GM18526 (cell line): ENCODE data around the gene NXN.

Experiments used
- POLR2A ChIP-seq: IDR thresholded peaks from 3 replicates; pipeline ENCODE4 v1.6.1; 2011; ENCODE audit not compliant: insufficient read length; ENCODE audit errors: extremely low read depth

The NXN gene

GRCh38 chr17:901191-901950 is 78.2 kb downstream of the NXN start:
- no peak for TF ChIP-seq POLR2A

GRCh38 chr17:900336-900934 is 79.1 kb downstream of the NXN start:
- no peak for TF ChIP-seq POLR2A

- TF ChIP-seq POLR2A = no peak
These were observed 81.5 kb downstream of the NXN start for GRCh38 chr17:897970-898619.

- no peak for TF ChIP-seq POLR2A
These were observed 82.5 kb downstream of the NXN start for GRCh38 chr17:896953-897661.

DNA sequence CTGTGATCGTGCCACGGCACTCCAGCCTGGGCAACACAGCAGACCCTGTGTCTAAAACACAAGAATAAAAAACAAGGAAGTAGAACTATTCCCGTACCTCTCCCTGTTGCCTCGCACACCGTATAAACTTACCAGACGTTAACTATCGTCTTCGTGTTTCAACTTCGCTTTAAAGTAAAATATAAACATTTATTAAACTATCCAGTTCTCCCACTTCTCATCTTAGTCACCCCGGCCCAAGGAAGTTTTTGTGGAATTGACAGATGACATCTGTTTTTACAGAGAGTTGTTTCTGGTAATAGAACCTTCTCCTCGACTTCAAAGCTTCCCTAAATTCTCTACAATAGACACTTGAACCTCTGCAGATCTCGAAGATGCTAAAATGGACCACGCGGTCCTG is 83.1 kb downstream of the NXN start:
- TF ChIP-seq POLR2A = no peak

DNA sequence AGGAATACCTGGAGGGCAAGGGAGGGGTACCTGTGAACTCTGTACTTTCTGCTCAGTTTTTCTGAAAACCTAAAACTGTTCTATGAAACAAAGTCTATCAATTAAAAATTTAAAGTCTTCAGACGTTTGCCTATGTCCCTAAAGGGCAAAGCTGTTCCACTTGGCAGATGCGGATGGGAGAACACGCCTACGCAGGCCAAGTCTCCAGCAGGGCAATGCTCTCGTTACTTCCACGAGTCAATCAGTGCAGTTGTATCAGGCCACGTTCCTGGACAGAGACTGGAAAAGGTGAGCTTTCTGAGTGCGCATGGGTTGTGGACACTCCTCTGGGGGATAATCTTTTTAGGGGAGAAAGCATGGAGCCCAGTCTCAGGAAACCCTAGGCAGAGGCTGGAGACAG is 86.6 kb downstream of the NXN start:
- TF ChIP-seq POLR2A = no peak

GRCh38 chr17:888998-889441 is 90.6 kb downstream of the NXN start:
- no peak for TF ChIP-seq POLR2A

- TF ChIP-seq POLR2A = no peak
These were observed 91.9 kb downstream of the NXN start for GRCh38 chr17:887551-888209.

GRCh38 chr17:885971-886571 is 93.5 kb downstream of the NXN start:
- TF ChIP-seq POLR2A = no peak

DNA sequence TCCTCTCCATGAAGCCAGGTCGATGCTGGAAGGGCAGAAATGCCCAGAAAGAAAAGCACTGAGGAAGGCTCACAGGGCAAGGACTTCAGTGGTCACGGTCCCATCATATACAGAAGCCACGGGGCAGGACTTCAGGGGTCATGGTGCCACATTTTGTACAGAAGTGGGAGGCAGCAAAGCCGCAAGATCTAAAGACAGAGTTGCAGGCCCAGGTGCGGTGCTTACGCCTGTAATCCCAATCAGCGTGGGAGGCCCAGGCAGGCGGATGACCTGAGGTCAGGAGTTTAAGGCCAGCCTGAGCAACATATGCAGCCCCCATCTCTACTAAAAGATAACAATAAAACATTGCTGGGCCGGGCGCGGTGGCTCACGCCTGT is 96.0 kb downstream of the NXN start:
- TF ChIP-seq POLR2A = no peak

GRCh38 chr17:882827-883585 is 96.6 kb downstream of the NXN start:
- TF ChIP-seq POLR2A = no peak

DNA sequence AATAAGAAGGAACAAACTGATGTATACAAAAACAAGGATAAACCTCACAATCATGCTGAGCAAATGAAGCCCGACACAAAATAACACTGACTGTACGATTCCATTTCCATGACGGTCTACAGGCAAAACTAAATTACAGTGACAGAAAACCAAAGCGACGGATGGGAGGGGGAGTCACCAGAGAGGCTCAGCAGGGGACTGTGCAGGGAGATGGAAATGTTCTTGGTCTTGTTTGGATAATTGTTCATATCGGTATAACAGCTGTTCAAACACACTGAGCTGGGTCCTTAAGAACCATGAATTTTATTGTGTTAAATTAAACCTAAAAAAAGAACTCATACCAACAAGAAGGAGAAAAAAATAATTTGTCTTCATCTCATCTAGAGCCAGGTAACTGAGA is 97.8 kb downstream of the NXN start:
- no peak for TF ChIP-seq POLR2A

- TF ChIP-seq POLR2A = no peak
These were observed 98.9 kb downstream of the NXN start for GRCh38 chr17:880443-881269.
